HG03565 (cell line): Measurements from ENCODE around the gene TTLL11.

Source experiments
- ATAC-seq: cut with Tn5 transposase; IDR thresholded peaks from one replicate; pipeline ENCODE4 v1.9.1; 2021; ENCODE audit warnings: mild to moderate bottlenecking, moderate library complexity; ENCODE audit not compliant: unreplicated experiment

TTLL11 gene

DNA sequence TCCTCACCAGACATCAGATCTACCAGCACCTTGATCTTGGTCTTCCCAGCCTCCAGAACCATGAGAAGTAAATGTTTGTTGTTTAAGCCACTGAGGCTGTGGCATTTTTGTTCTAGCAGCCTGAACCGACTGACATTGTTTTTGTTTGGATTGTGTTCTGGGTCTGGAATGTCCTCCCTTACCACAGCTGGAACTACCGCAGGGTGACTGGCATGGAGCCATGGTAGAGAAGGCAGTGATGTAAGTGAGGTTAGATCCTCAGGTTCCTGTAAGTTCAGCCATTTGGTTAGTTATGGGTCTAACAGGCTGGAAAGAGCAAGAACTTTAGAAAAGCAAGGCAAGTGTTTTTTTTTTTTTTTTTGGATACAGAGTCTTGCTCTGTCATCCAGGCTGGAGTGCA, 232.4 kb downstream of the TTLL11 start:
- ATAC-seq = no peak

DNA sequence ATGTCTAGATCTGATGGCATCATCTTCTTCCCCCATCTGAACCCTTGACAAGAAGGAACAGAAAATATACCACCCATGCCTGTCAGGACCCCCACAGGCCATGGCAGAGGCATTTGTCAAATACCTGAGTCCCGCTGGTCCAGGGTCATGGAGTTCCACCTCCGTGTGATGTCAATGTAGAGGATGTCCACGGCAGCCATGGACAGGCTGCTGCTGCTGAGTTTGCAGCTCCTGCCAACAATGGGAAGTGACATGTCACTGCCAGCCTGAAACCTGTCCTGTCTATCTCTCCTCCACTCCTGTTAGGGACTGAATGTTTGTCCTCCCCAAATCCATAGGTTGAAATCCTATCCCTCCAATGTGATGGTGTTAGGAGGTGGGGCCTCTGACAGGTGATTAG, 232.9 kb downstream of the TTLL11 start:
- ATAC-seq = no peak

DNA sequence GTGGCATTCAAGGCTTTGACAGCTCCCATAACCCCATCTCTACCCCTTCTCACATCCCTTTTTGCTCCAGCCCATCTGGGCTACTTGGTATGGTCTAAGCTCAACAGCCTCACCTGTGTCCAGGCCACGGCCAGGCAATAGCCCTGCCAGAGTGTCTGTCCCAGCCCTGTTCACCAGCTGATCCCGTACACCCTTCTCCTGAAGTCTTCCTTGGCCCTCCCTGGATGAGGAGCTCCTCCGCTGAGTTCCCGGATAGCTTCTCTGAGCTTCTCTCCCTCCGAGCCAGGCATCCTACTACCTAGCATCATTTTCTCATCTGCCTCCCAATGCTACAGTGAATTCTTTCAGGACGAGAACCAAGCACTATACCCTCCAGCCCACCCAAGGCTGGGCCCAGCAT, 233.5 kb downstream of the TTLL11 start:
- ATAC-seq = no peak

DNA sequence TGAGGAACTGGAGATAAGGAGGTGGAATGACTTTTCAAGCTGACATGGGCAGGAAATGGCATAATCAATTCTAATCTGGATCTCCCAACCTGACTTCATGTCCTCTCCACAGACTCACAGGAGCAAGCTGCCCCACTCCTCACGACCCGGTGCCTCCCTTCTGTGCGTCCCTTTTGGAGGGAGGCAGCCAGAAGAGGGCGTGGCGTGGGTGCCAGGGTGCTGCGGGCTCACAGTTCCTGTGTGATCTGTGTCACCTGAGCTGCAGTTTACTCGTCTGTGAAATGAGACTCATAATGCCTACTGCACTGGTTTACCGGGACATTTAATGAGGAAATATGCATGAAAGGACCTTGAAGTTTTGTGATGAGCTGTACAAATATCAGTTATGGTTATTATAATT, 234.3 kb downstream of the TTLL11 start:
- no peak for ATAC-seq

DNA sequence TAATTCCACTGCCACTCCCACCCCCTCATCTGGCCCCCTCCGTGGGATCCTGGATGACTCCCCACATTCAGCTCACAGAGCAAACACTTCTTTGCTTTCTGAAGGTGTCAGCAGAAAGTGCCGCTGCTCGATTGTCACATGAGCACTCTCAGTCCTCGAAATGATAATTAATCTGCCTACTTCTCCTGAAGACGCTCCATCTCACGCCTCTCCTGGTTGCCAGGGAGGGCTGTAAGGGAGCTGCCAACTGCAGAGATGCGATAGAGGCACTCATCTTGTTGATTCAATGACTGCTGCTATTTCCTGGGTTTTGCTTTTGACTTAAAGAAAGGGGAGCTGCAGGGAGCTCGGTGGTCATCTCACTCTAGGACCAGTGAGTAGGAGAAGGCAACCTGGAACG, 235.2 kb downstream of the TTLL11 start:
- no peak for ATAC-seq

DNA sequence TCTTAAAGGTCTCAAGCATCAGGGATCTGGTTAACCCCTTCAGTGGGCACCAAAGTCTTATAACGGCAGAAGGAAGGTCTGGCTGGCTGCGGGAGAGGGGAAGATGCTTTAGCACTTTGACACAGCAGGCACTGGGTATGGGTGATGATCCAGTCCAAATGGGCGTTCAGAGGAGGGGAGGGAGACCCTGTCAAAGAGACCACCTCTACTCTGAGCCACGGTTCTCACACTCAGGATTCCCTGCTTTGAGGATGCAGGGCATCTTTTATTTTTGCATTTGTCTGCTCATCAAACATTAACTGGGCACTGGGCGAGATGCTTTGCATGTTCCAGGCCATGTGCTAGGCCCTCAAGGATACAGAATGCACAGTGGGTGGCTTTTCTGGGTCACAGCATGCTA, 237.6 kb downstream of the TTLL11 start:
- no peak for ATAC-seq

DNA sequence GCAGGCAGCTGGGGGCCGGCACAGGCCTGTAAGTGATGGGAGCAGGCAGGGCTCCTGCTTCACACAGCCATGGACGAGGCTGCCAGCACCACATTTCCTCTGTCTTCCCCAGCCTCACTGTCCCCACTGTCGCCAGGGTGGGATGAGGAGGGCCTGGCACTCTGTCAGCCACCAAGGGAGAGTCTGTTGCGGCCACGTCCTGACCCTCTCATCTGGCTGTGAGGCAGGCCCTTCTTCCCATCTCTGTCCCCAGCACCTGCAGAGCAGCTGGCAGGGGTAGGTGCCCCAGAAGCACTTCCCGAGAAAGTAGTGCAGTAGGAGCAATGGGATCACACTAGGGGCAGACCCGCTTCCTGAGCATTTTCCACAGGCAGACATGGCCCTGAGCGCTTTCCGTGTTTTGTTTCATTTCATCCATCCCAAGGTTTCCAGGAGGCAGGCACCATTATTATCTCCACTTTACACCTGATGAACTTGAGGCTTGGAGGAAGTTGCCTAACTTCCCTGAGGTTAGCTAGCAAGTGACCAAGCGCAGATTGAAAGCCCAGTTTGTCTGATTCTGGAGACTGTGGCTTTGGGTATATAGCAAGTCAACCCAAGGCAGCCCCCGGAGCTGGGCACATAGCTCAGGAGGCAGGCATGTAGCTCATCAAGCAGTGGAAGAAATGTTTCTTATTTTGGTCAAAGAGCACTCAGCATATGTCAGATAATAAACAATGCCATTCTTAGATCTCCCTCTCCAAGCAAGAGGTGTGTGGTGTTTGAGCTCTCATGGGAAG, 239.3 kb downstream of the TTLL11 start:
- ATAC-seq = no peak

DNA sequence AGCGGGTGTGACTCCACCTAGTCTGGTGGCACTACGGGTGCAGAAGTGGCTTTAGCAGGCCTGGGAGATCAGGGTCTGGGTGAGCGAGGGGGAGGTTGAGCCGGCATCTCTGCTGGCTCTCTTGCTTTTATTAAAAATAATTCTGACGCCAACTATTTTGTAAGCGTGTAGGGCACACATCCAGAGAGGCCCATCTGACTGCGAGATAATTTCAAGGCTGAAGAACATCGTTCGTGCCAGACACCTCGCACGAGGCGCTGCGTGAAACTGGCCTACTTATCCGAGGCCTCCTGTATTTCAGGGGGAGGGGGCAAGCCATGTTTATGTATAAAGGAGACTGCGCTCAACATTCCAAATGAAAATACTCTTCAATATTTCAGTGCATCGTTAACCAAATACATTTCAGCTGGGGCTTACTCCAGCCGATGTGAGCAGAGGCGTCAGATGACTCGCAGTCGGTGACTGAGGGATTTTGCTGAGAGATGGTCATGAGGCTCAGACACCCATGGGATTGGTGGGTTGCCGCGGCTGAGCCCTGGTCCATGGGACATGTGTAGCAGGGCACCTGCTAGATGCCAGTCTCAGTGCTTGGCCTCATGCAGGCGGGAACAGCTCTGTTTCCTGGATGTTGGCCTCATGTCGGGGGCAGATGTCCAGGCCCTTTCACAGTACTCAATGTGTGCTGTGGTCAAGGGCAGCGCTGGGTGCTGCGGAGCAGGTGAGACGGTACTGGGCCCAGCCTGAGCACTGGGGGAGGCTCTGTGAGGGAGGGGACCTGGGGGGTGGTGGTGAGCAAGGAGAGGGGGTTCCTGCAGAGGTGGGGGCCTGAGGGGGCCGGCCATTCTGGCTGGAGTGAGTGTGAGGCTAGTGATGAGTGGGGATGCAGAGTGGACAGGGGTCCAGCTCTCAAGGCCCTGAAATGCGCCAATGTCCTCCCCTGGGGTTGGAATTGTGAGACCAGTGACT, 240.2 kb downstream of the TTLL11 start:
- ATAC-seq = no peak

DNA sequence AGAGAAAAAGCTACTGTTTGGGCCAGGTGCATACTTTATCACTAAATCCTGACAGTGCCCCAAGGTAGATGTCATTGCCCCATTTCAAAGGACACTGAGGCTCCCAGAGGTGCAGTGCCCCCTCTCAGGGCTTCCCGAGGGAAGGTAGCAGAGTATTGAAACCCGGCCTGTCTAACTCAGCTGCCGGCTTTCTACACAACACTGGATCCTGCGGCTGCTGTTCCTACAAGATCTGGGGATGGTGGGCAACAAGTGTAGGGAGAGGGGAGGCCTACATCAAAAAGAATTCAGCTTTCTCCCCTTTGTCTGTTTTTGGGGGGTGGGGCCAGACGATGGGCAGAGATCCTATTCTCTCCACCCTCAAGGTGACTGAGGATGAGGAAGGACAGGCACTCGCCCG, 240.9 kb downstream of the TTLL11 start:
- ATAC-seq = no peak

DNA sequence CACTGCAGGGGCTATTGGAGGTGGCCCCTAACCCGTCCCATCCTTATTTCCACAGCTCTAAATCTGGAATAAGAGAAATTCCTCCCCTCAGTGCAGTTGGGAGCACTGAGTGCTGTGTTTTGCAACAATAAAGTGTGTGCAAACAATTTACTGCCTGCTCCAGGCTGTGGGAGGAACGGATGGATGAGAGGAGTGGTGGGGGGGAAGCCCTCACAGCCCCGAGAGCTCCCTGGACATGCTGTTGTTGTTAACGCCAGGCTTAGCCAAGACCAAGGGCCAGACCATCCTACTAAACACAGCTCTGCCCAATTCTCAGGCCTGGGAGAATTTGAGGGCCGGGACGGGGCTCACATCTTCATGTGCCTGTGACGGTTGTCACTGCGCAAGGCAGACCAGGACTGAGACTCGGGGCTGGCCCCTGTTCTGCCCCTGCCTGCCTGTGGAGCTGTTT, 241.4 kb downstream of the TTLL11 start:
- ATAC-seq = no peak

DNA sequence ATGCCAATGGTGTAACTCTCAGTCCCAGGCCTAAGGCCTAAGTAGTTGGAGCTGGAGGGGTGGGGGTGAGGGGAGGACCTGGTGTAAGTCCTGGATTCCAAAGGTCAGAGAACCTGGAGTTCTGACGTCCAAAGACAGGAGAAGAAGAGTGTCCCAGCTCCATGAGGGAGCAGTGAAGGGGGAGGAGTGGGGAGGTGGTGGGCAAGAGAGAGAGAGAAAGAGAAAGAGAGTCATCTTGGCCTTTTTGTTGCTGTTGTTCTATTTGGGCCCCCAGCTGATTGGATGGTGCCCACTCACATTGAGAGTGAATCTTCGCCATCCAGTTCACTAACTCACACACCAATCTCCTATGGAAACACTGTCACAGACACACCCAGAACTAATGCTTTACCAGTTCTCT, 242.7 kb downstream of the TTLL11 start:
- no peak for ATAC-seq

DNA sequence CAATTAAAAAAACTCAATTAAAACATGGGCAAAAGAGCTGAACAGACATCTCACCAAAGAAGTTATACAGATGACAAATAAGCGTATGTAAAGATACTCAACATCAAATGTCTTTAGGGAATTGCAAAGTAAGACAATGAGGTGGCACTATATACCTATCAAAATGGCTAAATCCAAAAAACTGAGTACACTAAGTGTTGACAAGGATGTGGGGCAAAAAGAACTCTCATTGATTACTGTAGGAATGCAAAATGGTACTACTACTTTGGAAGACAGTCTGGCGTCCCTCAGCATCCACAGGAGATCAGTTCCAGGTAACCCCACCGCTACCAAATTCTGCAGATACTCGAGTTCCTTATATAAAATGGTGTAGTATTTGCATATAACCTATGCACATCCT, 243.6 kb downstream of the TTLL11 start:
- no peak for ATAC-seq

DNA sequence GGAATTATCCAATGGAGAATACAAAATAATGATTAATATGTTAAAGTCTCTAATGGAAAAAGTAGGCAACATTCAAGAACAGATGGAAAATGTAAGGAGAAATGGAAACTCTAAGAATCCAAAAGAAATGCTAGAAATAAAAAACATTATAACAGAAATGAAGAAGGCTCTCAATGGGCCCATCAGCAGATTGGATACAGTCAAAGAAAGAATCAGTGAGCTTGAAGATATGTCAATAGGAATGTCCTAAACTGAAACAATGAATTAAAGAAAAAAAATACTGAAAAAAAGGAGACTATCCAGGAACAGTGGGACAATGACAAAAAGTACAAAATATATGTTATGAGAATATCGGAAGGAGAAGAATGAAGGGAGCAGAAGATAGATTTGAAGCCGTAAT, 248.5 kb downstream of the TTLL11 start:
- ATAC-seq = no peak

DNA sequence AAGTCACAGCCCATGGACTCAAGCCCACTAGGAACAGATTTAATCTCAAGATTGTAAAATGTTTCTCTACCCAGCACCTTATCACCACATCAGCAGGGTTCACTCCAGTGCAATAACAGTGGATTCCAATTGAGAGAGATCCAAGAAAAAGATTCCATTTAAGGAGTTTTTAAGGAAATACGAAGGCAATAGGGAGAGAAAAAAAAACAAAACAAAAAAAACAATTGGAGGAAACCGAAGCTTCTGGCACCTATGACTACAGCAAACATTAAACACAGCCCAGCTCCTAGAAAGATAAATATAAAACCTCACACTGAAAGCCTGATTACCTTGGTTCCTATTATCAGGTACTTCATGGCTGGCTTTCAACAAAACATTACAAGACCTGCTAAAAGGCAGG, 249.0 kb downstream of the TTLL11 start:
- ATAC-seq = no peak

DNA sequence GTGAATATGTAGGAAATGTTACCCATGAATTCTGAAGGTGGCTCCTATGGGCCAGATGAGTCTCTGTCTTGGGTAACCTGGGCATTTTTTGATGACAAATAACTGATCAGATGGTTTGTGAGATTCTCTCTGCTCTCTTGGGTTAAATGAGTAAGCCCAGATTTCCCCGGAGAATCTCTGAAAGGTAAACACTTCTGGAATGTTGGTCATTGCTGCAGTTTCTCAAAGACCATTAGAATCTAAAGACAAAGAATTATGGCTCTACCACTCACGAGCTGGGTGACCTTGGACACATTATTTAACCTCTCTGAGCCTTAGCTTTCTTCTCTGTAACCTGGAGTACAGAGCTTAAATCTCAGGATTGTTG, 250.5 kb downstream of the TTLL11 start:
- ATAC-seq = no peak

DNA sequence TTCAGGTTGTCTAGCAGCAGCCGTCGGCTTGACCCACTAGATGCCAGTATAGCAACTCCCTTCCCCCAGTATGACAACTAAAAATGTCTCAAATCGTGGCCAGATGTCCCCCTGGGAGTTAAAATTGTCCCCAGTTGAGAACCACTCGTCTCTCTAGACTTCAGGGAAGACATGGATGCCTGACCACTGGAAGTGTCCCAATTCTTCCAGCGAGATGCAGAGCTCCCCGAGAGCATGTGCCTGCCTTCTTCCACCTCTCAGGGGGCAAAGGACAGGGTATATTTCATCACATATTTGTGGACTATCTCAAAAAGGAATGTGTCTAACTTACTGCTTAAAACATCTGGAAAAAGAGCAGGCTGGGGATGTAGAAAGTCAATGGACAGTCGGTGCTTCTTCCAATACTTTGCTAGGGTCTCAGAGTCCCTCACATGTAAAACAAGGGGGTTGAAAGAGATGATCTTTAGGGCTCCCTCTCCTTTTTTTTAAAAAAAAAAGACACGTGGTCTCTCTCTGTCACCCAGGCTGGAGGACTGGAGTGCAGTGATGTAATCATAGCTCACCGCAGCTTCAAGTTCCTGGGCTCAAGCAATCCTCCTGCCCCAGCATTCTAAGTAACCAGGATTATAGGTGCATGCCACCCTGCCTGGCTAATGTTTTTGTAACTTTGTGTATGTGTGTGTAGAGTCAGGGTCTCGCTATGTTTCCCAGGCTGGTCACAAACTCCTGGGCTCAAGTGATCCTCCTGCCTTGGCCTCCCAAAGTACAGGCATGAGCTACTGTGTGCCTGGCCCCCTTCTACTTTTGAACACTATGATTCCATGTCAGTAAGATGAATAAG, 251.1 kb downstream of the TTLL11 start:
- no peak for ATAC-seq

DNA sequence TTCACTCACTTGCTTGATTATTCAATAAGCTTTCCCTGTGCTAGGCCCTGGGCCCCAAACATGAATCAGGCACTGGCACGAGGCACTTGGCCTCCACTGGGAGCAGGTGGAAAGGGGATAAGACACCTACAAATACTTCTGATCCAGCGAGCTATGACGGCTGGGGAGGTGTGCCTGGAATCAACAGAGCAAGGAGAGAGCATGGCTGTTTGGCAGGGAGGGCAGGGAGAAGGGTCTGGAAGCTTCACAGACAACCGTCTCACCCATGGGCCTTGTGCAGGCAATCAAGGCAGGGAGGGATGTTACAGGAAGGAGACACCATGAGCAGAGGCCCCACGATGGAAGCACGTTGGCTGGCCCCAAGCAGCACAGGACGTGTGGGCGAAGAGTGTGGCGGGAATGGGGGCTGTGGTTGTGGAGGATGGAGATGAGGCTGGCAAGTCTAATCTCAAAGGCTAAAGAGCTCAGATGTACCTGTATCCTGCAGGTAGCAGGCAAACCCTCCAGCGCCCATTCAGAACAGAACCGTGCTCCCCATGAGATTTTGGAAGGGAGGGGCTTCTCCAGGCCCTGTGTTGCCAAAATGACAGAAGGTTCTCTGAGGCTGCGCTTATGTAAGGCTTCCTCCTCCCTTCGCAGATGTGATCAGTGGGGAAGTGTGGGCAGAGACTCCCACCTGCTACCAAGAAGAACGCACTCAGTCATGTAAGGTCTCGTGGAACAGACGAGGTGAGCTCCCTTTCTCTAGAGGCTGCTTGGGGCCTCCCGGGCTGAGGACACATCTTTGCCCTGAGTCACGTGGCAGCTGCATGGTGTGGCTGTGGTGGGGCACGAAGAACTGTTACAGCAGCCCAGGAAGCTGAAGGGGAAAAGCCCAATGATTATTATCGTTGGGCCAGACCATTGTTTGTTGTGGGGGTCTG, 252.0 kb downstream of the TTLL11 start:
- no peak for ATAC-seq

DNA sequence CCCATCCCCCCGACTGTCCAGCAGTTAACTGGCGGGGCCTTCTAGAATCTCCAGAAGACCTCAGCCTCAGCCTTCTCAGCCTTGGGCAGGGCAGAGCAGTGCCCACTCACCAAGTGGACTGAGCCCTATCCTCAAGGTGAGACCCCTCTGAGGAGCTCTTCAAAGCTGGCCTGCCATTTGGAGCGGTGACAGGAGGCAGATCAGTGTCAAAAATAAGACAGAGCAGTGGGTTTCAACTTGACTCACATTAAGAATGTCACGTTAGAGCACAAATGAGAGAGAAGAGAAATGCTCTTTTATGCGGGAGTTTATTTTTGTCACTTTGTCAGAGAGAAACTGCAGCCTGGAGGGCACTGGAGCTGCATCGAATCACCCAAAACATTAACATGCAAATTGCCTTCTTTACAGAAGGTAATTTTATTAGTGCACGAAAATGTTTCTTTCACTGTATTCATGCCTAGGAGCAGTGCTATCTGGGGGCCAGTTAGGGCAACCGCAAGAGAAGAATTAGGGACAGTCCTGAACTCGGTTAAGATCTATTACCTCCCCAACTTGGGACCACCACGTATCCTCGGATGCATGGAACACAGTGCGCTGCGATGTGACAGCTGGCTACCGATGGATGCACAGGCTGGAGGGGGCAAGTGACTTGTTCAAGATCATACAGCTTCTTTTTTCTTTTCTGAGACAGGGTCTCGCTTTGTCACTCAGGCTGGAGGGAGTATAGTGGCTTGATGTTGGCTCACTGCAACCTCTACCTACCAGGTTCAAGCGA, 253.2 kb downstream of the TTLL11 start:
- peak; percentile 73 for ATAC-seq
